SU-DHL-6 (cell line): ENCODE data around the gene FABP3.

Source experiments
- EZH2phosphoT487 ChIP-seq: fragments of 200-600 bp; sonication (generic), shearing (Covaris generic); conservative IDR thresholded peaks from 2 replicates; pipeline ENCODE4 v1.6.1; 2018; ENCODE audit warnings: mild to moderate bottlenecking, antibody characterized with exemption, low read length, moderate library complexity, mixed read lengths
- TF ChIP-seq, protein P1 (sequence below): fragments of 200-600 bp; sonication (generic); IDR thresholded peaks from one replicate; pipeline ENCODE4 v1.5.1; 2017; ENCODE audit warnings: antibody characterized with exemption, mild to moderate bottlenecking, low read length, moderate library complexity; ENCODE audit not compliant: insufficient read depth, poor library complexity, severe bottlenecking

DNA sequence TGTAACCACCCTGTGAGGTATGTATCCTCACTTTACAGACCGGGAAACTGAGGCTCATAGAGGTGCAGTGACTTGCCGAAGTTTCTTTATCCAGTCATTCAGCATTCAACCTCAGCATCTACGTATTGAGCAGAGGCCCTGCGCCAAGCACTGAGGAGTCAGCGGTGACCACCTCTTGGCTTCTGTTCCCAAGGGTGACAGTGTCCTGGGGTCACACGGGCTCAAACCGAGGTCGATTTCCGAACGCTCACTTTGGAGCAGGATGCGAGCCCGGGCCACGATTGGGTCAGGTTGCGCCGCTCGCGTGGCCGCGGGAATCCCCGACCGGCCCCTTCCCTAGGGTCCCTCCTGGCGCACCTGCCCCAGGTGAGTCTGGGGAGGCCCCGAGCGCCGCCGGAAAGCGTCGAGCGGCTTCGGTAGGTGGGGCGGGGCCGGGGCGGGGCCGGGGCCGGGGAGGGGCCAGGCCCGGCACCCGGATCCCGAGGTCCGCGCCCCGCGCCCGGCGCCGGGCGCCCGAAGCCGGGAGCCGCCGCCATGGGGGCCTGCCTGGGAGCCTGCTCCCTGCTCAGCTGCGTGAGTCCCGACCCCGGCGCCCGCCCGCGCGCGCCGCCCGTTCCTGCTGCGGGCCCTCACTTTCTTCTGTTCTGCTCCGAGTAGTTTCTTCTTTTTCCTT is 40.0 kb upstream of the FABP3 start, which contains the start of gene SERINC2:
- TF ChIP-seq, protein P1, sequence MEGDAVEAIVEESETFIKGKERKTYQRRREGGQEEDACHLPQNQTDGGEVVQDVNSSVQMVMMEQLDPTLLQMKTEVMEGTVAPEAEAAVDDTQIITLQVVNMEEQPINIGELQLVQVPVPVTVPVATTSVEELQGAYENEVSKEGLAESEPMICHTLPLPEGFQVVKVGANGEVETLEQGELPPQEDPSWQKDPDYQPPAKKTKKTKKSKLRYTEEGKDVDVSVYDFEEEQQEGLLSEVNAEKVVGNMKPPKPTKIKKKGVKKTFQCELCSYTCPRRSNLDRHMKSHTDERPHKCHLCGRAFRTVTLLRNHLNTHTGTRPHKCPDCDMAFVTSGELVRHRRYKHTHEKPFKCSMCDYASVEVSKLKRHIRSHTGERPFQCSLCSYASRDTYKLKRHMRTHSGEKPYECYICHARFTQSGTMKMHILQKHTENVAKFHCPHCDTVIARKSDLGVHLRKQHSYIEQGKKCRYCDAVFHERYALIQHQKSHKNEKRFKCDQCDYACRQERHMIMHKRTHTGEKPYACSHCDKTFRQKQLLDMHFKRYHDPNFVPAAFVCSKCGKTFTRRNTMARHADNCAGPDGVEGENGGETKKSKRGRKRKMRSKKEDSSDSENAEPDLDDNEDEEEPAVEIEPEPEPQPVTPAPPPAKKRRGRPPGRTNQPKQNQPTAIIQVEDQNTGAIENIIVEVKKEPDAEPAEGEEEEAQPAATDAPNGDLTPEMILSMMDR: no peak
- TF ChIP-seq EZH2phosphoT487: no peak
